ENCODE measurements around the gene ARHGAP12. TPM values are rescaled to one million over a fixed set of nuclear protein-coding genes. Genes with fewer than 3 reads are reported as not detected.
A peak's percentile ranks its signal among the peaks of the same experiment; 100 is the strongest.

The ARHGAP12 gene
- total RNA-seq, 1 experiment from 2014 or later: 39.5 TPM

DNA sequence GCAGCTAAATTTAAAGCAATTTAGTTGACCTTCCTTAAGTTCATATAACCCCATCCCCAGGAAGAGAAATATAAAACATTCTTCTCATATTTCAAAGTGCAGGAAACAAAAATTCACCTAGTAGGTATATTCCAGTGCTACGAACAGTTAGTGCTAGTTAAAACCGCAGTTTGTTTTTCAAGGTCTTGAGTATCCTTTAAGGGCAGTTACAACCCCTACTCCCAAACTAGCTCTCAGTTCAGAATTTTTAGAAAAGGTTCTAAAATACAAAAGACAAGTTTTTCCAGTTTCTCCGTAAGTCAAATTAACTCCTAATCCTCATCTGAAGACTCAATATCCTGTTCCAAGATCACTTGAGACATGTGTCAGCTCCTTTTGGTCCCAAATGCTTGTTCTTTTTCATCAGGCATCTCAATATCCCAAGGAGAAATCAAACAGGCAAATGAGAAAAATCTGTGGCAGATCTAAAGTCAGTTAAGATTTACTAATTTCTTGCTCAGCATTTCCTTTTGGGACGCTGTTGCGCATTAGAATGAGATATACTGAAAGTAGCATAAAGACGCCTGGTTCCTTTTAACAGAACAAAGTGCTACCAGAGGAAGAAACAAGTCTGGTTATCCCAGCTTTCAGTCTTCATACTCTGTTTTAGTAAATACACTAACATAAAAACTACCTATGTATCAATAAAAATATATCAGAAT is 51.8 kb downstream of the ARHGAP12 start:
- no peak for ATAC-seq

DNA sequence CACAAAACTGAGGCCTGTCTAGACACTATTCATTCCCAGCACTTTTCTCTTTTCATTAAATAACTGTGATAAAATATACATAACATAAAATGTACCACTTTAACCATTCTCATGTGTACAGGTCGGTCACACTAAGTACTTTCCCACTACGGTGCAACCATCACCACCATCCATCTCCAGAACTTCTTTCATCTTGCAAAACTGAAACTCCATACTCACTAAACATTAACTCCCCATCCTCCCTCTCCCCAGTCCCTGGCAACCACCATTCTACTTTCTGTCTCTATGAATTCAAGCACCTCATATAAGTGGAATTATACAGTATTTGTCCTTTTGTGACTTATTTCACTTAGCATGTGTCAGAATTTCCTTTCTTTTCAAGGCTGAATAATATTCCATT is 53.0 kb downstream of the ARHGAP12 start:
- CTCF ChIA-PET: no interaction called here
- H3K4me3 Mint-ChIP-seq: no peak overlapping the region
- ATAC-seq (no peak), DNase-seq (ENCODE audit: low spot score) (no peak)
- H3K9me3 Mint-ChIP-seq: no peaks in the 10 kb centered on the region
- H3K27ac Mint-ChIP-seq: 0 out of 2 replicates have a peak overlapping the region, but pooled peaks have one; percentile 23
- H3K27me3 Mint-ChIP-seq (ENCODE audit: low read depth): no peaks in the 10 kb centered on the region
- peaks cover 26% of the 10 kb centered on the region for H3K4me1 Mint-ChIP-seq
- H3K36me3 Mint-ChIP-seq: no peaks in the 10 kb centered on the region
- TF ChIP-seq, protein P1, sequence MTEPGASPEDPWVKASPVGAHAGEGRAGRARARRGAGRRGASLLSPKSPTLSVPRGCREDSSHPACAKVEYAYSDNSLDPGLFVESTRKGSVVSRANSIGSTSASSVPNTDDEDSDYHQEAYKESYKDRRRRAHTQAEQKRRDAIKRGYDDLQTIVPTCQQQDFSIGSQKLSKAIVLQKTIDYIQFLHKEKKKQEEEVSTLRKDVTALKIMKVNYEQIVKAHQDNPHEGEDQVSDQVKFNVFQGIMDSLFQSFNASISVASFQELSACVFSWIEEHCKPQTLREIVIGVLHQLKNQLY (CRISPR knock-in tag; IDR thresholded peaks at IDR 0.05): no peak
- TF ChIP-seq NFATC4 (CRISPR knock-in tag; IDR thresholded peaks at IDR 0.05) (no peak), ELF4 (CRISPR knock-in tag; IDR thresholded peaks at IDR 0.05; ENCODE audit: low read depth) (no peak), PRRX2 (CRISPR knock-in tag; IDR thresholded peaks at IDR 0.05) (no peak), ZNF416 (CRISPR knock-in tag; IDR thresholded peaks at IDR 0.05) (no peak), SP1 (CRISPR knock-in tag; conservative IDR thresholded peaks at IDR 0.05) (no peak), SMAD3 (CRISPR knock-in tag; IDR thresholded peaks at IDR 0.05; ENCODE audit: borderline replicate concordance) (no peak)
- TF ChIP-seq, protein P2, sequence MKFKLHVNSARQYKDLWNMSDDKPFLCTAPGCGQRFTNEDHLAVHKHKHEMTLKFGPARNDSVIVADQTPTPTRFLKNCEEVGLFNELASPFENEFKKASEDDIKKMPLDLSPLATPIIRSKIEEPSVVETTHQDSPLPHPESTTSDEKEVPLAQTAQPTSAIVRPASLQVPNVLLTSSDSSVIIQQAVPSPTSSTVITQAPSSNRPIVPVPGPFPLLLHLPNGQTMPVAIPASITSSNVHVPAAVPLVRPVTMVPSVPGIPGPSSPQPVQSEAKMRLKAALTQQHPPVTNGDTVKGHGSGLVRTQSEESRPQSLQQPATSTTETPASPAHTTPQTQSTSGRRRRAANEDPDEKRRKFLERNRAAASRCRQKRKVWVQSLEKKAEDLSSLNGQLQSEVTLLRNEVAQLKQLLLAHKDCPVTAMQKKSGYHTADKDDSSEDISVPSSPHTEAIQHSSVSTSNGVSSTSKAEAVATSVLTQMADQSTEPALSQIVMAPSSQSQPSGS (CRISPR knock-in tag; IDR thresholded peaks at IDR 0.05; ENCODE audit: borderline replicate concordance, low read depth): no peak
- TF ChIP-seq, protein P3, sequence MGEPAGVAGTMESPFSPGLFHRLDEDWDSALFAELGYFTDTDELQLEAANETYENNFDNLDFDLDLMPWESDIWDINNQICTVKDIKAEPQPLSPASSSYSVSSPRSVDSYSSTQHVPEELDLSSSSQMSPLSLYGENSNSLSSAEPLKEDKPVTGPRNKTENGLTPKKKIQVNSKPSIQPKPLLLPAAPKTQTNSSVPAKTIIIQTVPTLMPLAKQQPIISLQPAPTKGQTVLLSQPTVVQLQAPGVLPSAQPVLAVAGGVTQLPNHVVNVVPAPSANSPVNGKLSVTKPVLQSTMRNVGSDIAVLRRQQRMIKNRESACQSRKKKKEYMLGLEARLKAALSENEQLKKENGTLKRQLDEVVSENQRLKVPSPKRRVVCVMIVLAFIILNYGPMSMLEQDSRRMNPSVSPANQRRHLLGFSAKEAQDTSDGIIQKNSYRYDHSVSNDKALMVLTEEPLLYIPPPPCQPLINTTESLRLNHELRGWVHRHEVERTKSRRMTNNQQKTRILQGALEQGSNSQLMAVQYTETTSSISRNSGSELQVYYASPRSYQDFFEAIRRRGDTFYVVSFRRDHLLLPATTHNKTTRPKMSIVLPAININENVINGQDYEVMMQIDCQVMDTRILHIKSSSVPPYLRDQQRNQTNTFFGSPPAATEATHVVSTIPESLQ (CRISPR knock-in tag; IDR thresholded peaks at IDR 0.05): no peak
- POLR2A ChIA-PET: no interaction called here

More for the DNA sequence above, 51.8 kb downstream of the ARHGAP12 start:
- Mint-ChIP-seq H3K4me1 (peaks cover 26% of the 10 kb centered on the region), H3K36me3 (no peaks in the 10 kb centered on the region), H3K9me3 (no peaks in the 10 kb centered on the region), H3K27ac (peak overlapping the region; percentile 75), H3K27me3 (ENCODE audit: low read depth) (no peaks in the 10 kb centered on the region), H3K4me3 (no peak overlapping the region)
- DNase-seq (ENCODE audit: low spot score): no peak
- CTCF ChIA-PET: no interaction called here
- POLR2A ChIA-PET: no interaction called here
- TF ChIP-seq, protein P4, sequence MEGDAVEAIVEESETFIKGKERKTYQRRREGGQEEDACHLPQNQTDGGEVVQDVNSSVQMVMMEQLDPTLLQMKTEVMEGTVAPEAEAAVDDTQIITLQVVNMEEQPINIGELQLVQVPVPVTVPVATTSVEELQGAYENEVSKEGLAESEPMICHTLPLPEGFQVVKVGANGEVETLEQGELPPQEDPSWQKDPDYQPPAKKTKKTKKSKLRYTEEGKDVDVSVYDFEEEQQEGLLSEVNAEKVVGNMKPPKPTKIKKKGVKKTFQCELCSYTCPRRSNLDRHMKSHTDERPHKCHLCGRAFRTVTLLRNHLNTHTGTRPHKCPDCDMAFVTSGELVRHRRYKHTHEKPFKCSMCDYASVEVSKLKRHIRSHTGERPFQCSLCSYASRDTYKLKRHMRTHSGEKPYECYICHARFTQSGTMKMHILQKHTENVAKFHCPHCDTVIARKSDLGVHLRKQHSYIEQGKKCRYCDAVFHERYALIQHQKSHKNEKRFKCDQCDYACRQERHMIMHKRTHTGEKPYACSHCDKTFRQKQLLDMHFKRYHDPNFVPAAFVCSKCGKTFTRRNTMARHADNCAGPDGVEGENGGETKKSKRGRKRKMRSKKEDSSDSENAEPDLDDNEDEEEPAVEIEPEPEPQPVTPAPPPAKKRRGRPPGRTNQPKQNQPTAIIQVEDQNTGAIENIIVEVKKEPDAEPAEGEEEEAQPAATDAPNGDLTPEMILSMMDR (IDR thresholded peaks at IDR 0.05): no peak
- TF ChIP-seq HMGA2 (CRISPR knock-in tag; IDR thresholded peaks at IDR 0.05): no peak
- TF ChIP-seq, protein P5, sequence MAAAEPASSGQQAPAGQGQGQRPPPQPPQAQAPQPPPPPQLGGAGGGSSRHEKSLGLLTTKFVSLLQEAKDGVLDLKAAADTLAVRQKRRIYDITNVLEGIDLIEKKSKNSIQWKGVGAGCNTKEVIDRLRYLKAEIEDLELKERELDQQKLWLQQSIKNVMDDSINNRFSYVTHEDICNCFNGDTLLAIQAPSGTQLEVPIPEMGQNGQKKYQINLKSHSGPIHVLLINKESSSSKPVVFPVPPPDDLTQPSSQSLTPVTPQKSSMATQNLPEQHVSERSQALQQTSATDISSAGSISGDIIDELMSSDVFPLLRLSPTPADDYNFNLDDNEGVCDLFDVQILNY (CRISPR knock-in tag; IDR thresholded peaks at IDR 0.05): no peak
- TF ChIP-seq, protein P6, sequence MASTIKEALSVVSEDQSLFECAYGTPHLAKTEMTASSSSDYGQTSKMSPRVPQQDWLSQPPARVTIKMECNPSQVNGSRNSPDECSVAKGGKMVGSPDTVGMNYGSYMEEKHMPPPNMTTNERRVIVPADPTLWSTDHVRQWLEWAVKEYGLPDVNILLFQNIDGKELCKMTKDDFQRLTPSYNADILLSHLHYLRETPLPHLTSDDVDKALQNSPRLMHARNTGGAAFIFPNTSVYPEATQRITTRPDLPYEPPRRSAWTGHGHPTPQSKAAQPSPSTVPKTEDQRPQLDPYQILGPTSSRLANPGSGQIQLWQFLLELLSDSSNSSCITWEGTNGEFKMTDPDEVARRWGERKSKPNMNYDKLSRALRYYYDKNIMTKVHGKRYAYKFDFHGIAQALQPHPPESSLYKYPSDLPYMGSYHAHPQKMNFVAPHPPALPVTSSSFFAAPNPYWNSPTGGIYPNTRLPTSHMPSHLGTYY (CRISPR knock-in tag; IDR thresholded peaks at IDR 0.05): no peak
- TF ChIP-seq ZNF423 (CRISPR knock-in tag; IDR thresholded peaks at IDR 0.05): no peak
- no peak for TF ChIP-seq TEAD4 (CRISPR knock-in tag; IDR thresholded peaks at IDR 0.05)
